C1 segment of cervical spinal cord (tissue), 14 donors: Measurements from ENCODE around the gene FERMT1.
"Not testable (repeated sequence)": the region's sequence is repeated elsewhere in the genome, so short reads cannot be mapped to it uniquely, and the experiment has no call there.

Experiments
- DNase-seq, 14 donors: peaks; one replicate each; lab custom pipeline; 2025; lab: John Stamatoyannopoulos, UW

The FERMT1 gene

GRCh38 chr20:6115221-6115895 is 7.5 kb downstream of the FERMT1 start:
- DNase-seq = no peak

GRCh38 chr20:6114696-6115095 is 8.1 kb downstream of the FERMT1 start:
- DNase-seq = no peak

GRCh38 chr20:6113951-6114350 is 8.9 kb downstream of the FERMT1 start:
- no peak for DNase-seq

GRCh38 chr20:6112965-6113364 is 9.9 kb downstream of the FERMT1 start:
- DNase-seq = not testable (repeated sequence)

- no peak for DNase-seq
Observed at GRCh38 chr20:6108330-6108729, 14.5 kb downstream of the FERMT1 start.

GRCh38 chr20:6104493-6105188 is 18.2 kb downstream of the FERMT1 start:
- DNase-seq = no peak

- no peak for DNase-seq
Observed at GRCh38 chr20:6103301-6103700, 19.5 kb downstream of the FERMT1 start.

GRCh38 chr20:6101346-6101745 is 21.5 kb downstream of the FERMT1 start:
- no peak for DNase-seq

- no peak for DNase-seq
Observed at GRCh38 chr20:6100246-6100645, 22.6 kb downstream of the FERMT1 start.

- no peak for DNase-seq
Observed at GRCh38 chr20:6099819-6100218, 23.0 kb downstream of the FERMT1 start.

- DNase-seq = no peak
Observed at GRCh38 chr20:6095409-6095808, 27.4 kb downstream of the FERMT1 start.

GRCh38 chr20:6094565-6094964 is 28.3 kb downstream of the FERMT1 start:
- DNase-seq = no peak

GRCh38 chr20:6094063-6094462 is 28.8 kb downstream of the FERMT1 start:
- DNase-seq = no peak

- DNase-seq = no peak
Observed at GRCh38 chr20:6091661-6092060, 31.2 kb downstream of the FERMT1 start.

GRCh38 chr20:6086868-6087267 is 36.0 kb downstream of the FERMT1 start:
- no peak for DNase-seq

- DNase-seq = no peak
Observed at GRCh38 chr20:6083926-6084325, 38.9 kb downstream of the FERMT1 start.

GRCh38 chr20:6081236-6081635 is 41.6 kb downstream of the FERMT1 start:
- DNase-seq = peak in 1 of 14 donors; percentile 31

GRCh38 chr20:6079016-6079415 is 43.8 kb downstream of the FERMT1 start:
- DNase-seq = peak in 1 of 14 donors; percentile 85

GRCh38 chr20:6075428-6076219 is 47.2 kb downstream of the FERMT1 start:
- DNase-seq = peak in 9 of 14 donors; percentile 6 to 97 (median 16)

GRCh38 chr20:6074784-6075183 is 48.0 kb downstream of the FERMT1 start:
- DNase-seq = no peak

GRCh38 chr20:6074145-6074561 is 48.7 kb downstream of the FERMT1 start:
- DNase-seq = no peak
